ENCODE results near the gene EHHADH.

GRCh38 chr3:185197068-185197467 is 56.8 kb downstream of the EHHADH start:
- TF ChIP-seq, protein P1, sequence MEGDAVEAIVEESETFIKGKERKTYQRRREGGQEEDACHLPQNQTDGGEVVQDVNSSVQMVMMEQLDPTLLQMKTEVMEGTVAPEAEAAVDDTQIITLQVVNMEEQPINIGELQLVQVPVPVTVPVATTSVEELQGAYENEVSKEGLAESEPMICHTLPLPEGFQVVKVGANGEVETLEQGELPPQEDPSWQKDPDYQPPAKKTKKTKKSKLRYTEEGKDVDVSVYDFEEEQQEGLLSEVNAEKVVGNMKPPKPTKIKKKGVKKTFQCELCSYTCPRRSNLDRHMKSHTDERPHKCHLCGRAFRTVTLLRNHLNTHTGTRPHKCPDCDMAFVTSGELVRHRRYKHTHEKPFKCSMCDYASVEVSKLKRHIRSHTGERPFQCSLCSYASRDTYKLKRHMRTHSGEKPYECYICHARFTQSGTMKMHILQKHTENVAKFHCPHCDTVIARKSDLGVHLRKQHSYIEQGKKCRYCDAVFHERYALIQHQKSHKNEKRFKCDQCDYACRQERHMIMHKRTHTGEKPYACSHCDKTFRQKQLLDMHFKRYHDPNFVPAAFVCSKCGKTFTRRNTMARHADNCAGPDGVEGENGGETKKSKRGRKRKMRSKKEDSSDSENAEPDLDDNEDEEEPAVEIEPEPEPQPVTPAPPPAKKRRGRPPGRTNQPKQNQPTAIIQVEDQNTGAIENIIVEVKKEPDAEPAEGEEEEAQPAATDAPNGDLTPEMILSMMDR (IDR thresholded peaks at IDR 0.05), result no peak
- TF ChIP-seq POLR2A (IDR thresholded peaks at IDR 0.05), result no peak
